GM23248 (cell line): ENCODE data around the gene SPATC1L.

Experiments
- EZH2 ChIP-seq: fragments of 200-600 bp; sonication (generic); IDR thresholded peaks from 2 replicates; pipeline ENCODE4 v1.6.1; 2018; ENCODE audit warnings: antibody characterized with exemption, mild to moderate bottlenecking; ENCODE audit not compliant: insufficient read depth, poor library complexity, severe bottlenecking
- EZH2phosphoT487 ChIP-seq: fragments of 200-600 bp; sonication (generic); IDR thresholded peaks from 2 replicates; pipeline ENCODE4 v1.6.1; 2018; ENCODE audit warnings: antibody characterized with exemption, moderate library complexity, mild to moderate bottlenecking, low read depth; ENCODE audit not compliant: insufficient read depth

DNA sequence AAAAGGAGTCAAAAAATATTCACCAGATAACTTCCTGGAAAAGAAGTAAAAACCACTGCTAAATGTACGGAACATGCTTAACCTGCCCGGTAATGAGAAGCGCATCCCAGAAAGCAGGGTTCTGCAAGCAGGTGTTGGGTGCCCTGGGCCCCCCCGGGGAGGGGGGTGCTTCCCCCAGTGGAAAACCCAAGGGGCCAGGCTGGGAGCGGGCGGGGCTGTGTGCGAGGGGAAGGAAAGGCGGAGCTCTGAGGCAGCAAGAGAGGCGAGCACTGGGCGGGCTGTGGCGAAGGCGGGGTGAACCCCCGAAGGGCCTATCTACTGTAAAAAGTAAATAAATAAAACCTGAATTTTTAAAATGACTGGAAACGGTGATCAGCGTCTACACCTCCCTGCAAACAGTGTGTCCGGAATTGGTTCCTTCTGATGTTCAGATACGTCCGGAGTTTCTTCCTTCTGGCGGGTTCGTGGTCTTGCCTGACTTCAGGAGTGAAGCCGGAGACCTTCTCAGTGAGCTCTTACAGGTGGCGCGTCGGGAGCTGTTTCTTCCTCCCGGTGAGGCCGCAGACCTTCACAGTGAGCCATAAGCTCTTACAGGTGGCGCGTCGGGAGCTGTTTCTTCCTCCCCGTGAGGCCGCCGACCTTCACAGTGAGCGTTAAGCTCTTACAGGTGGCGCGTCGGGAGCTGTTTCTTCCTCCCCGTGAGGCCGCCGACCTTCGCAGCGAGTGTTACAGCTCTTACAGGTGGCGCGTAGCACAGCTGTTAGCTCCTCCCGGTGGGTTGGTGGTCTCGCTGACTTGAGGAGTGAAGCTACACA, 42.3 kb downstream of the SPATC1L start:
- TF ChIP-seq EZH2 = no peak
- TF ChIP-seq EZH2phosphoT487 = no peak
